Measurements from ENCODE around the gene ECEL1.

GRCh38 chr2:232533944-232534710, 46.5 kb upstream of the ECEL1 start:
- no peak for TF ChIP-seq CTCF (IDR thresholded peaks at IDR 0.05)
- TF ChIP-seq EZH2 (IDR thresholded peaks at IDR 0.05; ENCODE audit: borderline replicate concordance, insufficient read depth, low read depth, low read length, poor library complexity, severe bottlenecking) = no peak

Data from B cell (primary cell).